Measurements from ENCODE around the gene PIAS4. TPM values are rescaled to one million over a fixed set of nuclear protein-coding genes. Genes with fewer than 3 reads are reported as not detected.

The PIAS4 gene
- total RNA-seq, 1 experiment from 2014 or later: 45.7 TPM

GRCh38 chr19:4053423-4054324 lies 46.1 kb downstream of the PIAS4 start:
- Mint-ChIP-seq H3K27ac (ENCODE audit: unreplicated experiment) (no peak overlapping the region), H3K36me3 (ENCODE audit: insufficient read depth, unreplicated experiment) (peaks cover 85% of the 10 kb centered on the region), H3K4me3 (ENCODE audit: unreplicated experiment) (no peak overlapping the region), H3K9me3 (ENCODE audit: unreplicated experiment) (no peaks in the 10 kb centered on the region), H3K27me3 (ENCODE audit: insufficient read depth, unreplicated experiment) (no peaks in the 10 kb centered on the region), H3K4me1 (ENCODE audit: low read depth, unreplicated experiment) (no peaks in the 10 kb centered on the region)
- H3K4me1 ChIP-seq: peaks cover 7% of the 10 kb centered on the region; the same call in 1 of the 2 replicates
- ChIA-PET CTCF (no interaction called here), POLR2A (no interaction called here)
- H3K27me3 ChIP-seq (replicated peaks; ENCODE audit: control insufficient read depth, insufficient read depth, low read length): no peaks in the 10 kb centered on the region
- TF ChIP-seq CTCF (IDR thresholded peaks at IDR 0.05; ENCODE audit: insufficient read depth in 1 of 2, low read depth in 1 of 2, low read length in 1 of 2, severe bottlenecking in 1 of 2, unreplicated experiment in 1 of 2): no peak
- no peaks in the 10 kb centered on the region for H3K9me3 ChIP-seq
- BruUV-seq (replicated peaks): no TSS peak
- H3K36me3 ChIP-seq (ENCODE audit: control insufficient read depth, insufficient read depth, low read length): peaks cover 3% of the 10 kb centered on the region
- intact Hi-C loops (cut with micrococcal nuclease; ENCODE audit: unreplicated experiment): no loop called here
- no peak overlapping the region for H3K4me3 ChIP-seq (ENCODE audit: low read depth, low read length)
- no peak for DNase-seq

GRCh38 chr19:4054441-4055208 lies 47.1 kb downstream of the PIAS4 start:
- H3K4me3 Mint-ChIP-seq (ENCODE audit: unreplicated experiment): no peak overlapping the region
- no peak overlapping the region for H3K27ac Mint-ChIP-seq (ENCODE audit: unreplicated experiment)
- H3K36me3 Mint-ChIP-seq (ENCODE audit: insufficient read depth, unreplicated experiment): peaks cover 85% of the 10 kb centered on the region
- Histone ChIP-seq H3K27me3 (replicated peaks; ENCODE audit: control insufficient read depth, insufficient read depth, low read length) (no peaks in the 10 kb centered on the region), H3K9me3 (no peaks in the 10 kb centered on the region), H3K4me3 (ENCODE audit: low read depth, low read length) (no peak overlapping the region), H3K4me1 (peaks cover 13% of the 10 kb centered on the region), H3K36me3 (ENCODE audit: control insufficient read depth, insufficient read depth, low read length) (peaks cover 3% of the 10 kb centered on the region)
- intact Hi-C loops (cut with micrococcal nuclease; ENCODE audit: unreplicated experiment): no loop called here
- ChIA-PET POLR2A (no interaction called here), CTCF (no interaction called here)
- no peaks in the 10 kb centered on the region for H3K27me3 Mint-ChIP-seq (ENCODE audit: insufficient read depth, unreplicated experiment)
- TF ChIP-seq CTCF (IDR thresholded peaks at IDR 0.05; ENCODE audit: insufficient read depth in 1 of 2, low read depth in 1 of 2, low read length in 1 of 2, severe bottlenecking in 1 of 2, unreplicated experiment in 1 of 2): no peak
- no TSS peak for BruUV-seq (replicated peaks)
- DNase-seq: no peak
- H3K9me3 Mint-ChIP-seq (ENCODE audit: unreplicated experiment): no peaks in the 10 kb centered on the region
- H3K4me1 Mint-ChIP-seq (ENCODE audit: low read depth, unreplicated experiment): no peaks in the 10 kb centered on the region

GRCh38 chr19:4055209-4055552 lies 47.6 kb downstream of the PIAS4 start:
- Mint-ChIP-seq H3K27me3 (ENCODE audit: insufficient read depth, unreplicated experiment) (no peaks in the 10 kb centered on the region), H3K4me1 (ENCODE audit: low read depth, unreplicated experiment) (no peaks in the 10 kb centered on the region), H3K4me3 (ENCODE audit: unreplicated experiment) (no peak overlapping the region), H3K27ac (ENCODE audit: unreplicated experiment) (no peak overlapping the region), H3K36me3 (ENCODE audit: insufficient read depth, unreplicated experiment) (peaks cover 83% of the 10 kb centered on the region), H3K9me3 (ENCODE audit: unreplicated experiment) (no peaks in the 10 kb centered on the region)
- TF ChIP-seq CTCF (IDR thresholded peaks at IDR 0.05; ENCODE audit: insufficient read depth in 1 of 2, low read depth in 1 of 2, low read length in 1 of 2, severe bottlenecking in 1 of 2, unreplicated experiment in 1 of 2): no peak
- ChIA-PET CTCF (no interaction called here), POLR2A (no interaction called here)
- intact Hi-C loops (cut with micrococcal nuclease; ENCODE audit: unreplicated experiment): no loop called here
- Histone ChIP-seq H3K9me3 (no peaks in the 10 kb centered on the region), H3K4me3 (ENCODE audit: low read depth, low read length) (no peak overlapping the region), H3K4me1 (peaks cover 13% of the 10 kb centered on the region), H3K27me3 (replicated peaks; ENCODE audit: control insufficient read depth, insufficient read depth, low read length) (no peaks in the 10 kb centered on the region), H3K36me3 (ENCODE audit: control insufficient read depth, insufficient read depth, low read length) (peaks cover 3% of the 10 kb centered on the region)
- peak in 1 of 2 experiments; percentile 12 for DNase-seq
- no TSS peak for BruUV-seq (replicated peaks)

Data from Caco-2 (cell line).